IMR-90 (cell line): ENCODE data around the gene RGS14. TPM values are rescaled to one million over a fixed set of nuclear protein-coding genes. Genes with fewer than 3 reads are reported as not detected.
"Not testable (repeated sequence)": the region's sequence is repeated elsewhere in the genome, so short reads cannot be mapped to it uniquely, and the experiment has no call there.

Experiments used
- ATAC-seq: fragments of 200-7000 bp; cut with Tn5 transposase; 2 replicates; pipeline ENCODE4 v1.9.1; 2020; ENCODE audit warnings: low read depth, mild to moderate bottlenecking, moderate library complexity
- BruUV-seq: library from RNA; stranded (reverse); fragments of 400-500 nt; replicated peaks from 2 replicates; lab custom pipeline; 2021; lab: Mats Ljungman, UMichigan
- CTCF ChIA-PET: fragments of 300-600 bp; formaldehyde crosslinking; extraction: SDS; loops from one replicate; lab custom pipeline; 2021; ENCODE audit warnings: antibody characterized with exemption; lab: Yijun Ruan, JAX
- POLR2A ChIA-PET: fragments of 300-600 bp; sonication (Branson Sonifier 250); formaldehyde crosslinking; loops from one replicate; lab custom pipeline; 2022; ENCODE audit warnings: antibody characterized with exemption; ENCODE audit not compliant: unreplicated experiment; lab: Charles Lee
- DNase-seq: peaks from one replicate; pipeline ENCODE4 v3.0.0; 2013
- H2AFZ ChIP-seq: replicated peaks from 2 replicates; pipeline ENCODE3; 2013; ENCODE audit warnings: low read length, mild to moderate bottlenecking; ENCODE audit not compliant: poor library complexity
- H2AK5ac ChIP-seq: 2 replicates; pipeline ENCODE4 v1.6.1; 2013; ENCODE audit warnings: low read depth, low read length, inconsistent platforms
- H2AK9ac ChIP-seq: replicated peaks from 2 replicates; pipeline ENCODE3; 2013; ENCODE audit warnings: mild to moderate bottlenecking, low read depth, low read length, moderate library complexity; ENCODE audit not compliant: poor library complexity
- H2BK120ac ChIP-seq: 2 replicates; pipeline ENCODE4 v1.6.1; 2013; ENCODE audit warnings: low read depth, low read length, inconsistent platforms
- H2BK15ac ChIP-seq: 3 replicates; pipeline ENCODE4 v1.6.1; 2013; ENCODE audit warnings: low read depth, low read length, inconsistent platforms
- H2BK20ac ChIP-seq: 2 replicates; pipeline ENCODE4 v1.6.1; 2013; ENCODE audit warnings: low read depth, mild to moderate bottlenecking, inconsistent platforms, low read length, moderate library complexity
- H2BK5ac ChIP-seq: 2 replicates; pipeline ENCODE4 v1.6.1; 2013; ENCODE audit warnings: mild to moderate bottlenecking, low read depth, low read length, inconsistent platforms; ENCODE audit not compliant: poor library complexity, severe bottlenecking
- H3K14ac ChIP-seq: replicated peaks from 2 replicates; pipeline ENCODE4 v1.6.1; 2013; ENCODE audit warnings: low read depth, low read length, inconsistent platforms
- H3K18ac ChIP-seq: 2 replicates; pipeline ENCODE4 v1.6.1; 2013; ENCODE audit warnings: low read depth, low read length, control low read depth
- H3K23ac ChIP-seq: 2 replicates; pipeline ENCODE4 v1.6.1; 2013; ENCODE audit warnings: low read depth, low read length, inconsistent platforms
- H3K27ac ChIP-seq: 2 replicates; pipeline ENCODE4 v1.5.1; 2013; ENCODE audit warnings: mild to moderate bottlenecking, control low read depth, low read length; ENCODE audit not compliant: insufficient read depth
- H3K27me3 ChIP-seq: 2 replicates; pipeline ENCODE4 v1.6.1; 2013; ENCODE audit warnings: low read length; ENCODE audit not compliant: control insufficient read depth, insufficient read depth
- H3K36me3 ChIP-seq: 2 replicates; pipeline ENCODE4 v1.6.1; 2013; ENCODE audit warnings: low read length, mixed read lengths; ENCODE audit not compliant: control insufficient read depth, insufficient read depth
- H3K4ac ChIP-seq: 2 replicates; pipeline ENCODE4 v1.6.1; 2013; ENCODE audit warnings: low read depth, low read length, inconsistent platforms
- H3K4me1 ChIP-seq: 2 replicates; pipeline ENCODE4 v1.6.1; 2013; ENCODE audit warnings: low read length, mixed read lengths; ENCODE audit not compliant: control insufficient read depth, insufficient read depth
- H3K4me2 ChIP-seq: 2 replicates; pipeline ENCODE4 v1.6.1; 2013; ENCODE audit warnings: low read depth, mild to moderate bottlenecking, control low read depth, low read length, moderate library complexity
- H3K4me3 ChIP-seq: 2 replicates; pipeline ENCODE4 v1.5.1; 2013; ENCODE audit warnings: low read depth, mild to moderate bottlenecking, control low read depth, low read length, moderate library complexity; ENCODE audit not compliant: insufficient read depth
- H3K56ac ChIP-seq: 2 replicates; pipeline ENCODE4 v1.6.1; 2013; ENCODE audit warnings: low read length, inconsistent platforms; ENCODE audit not compliant: insufficient read depth; ENCODE audit errors: extremely low read depth
- H3K79me1 ChIP-seq, 2 experiments: 2 replicates each; pipeline ENCODE4 v1.6.1; 2013; ENCODE audit warnings: low read length in 2 of 2, inconsistent platforms in 1 of 2, low read depth in 1 of 2
- H3K9ac ChIP-seq: 2 replicates; pipeline ENCODE4 v1.6.1; 2013; ENCODE audit warnings: low read depth, low read length, control low read depth
- H3K9me1 ChIP-seq: 2 replicates; pipeline ENCODE4 v1.6.1; 2013; ENCODE audit warnings: low read length, inconsistent platforms; ENCODE audit not compliant: insufficient read depth
- H3K9me3 ChIP-seq: 2 replicates; pipeline ENCODE4 v1.6.1; 2013; ENCODE audit warnings: low read length; ENCODE audit not compliant: control insufficient read depth, insufficient read depth
- H4K20me1 ChIP-seq: 2 replicates; pipeline ENCODE4 v1.6.1; 2013; ENCODE audit warnings: low read length, inconsistent platforms; ENCODE audit not compliant: insufficient read depth
- H4K5ac ChIP-seq: 2 replicates; pipeline ENCODE4 v1.6.1; 2013; ENCODE audit warnings: mild to moderate bottlenecking, low read depth, low read length, control low read depth
- H4K8ac ChIP-seq, 2 experiments: 2 replicates each; pipeline ENCODE4 v1.6.1; 2013; ENCODE audit warnings: low read depth in 2 of 2, low read length in 2 of 2, control low read depth in 1 of 2, inconsistent platforms in 1 of 2
- H4K91ac ChIP-seq: 2 replicates; pipeline ENCODE4 v1.6.1; 2013; ENCODE audit warnings: low read depth, low read length, inconsistent platforms; ENCODE audit not compliant: insufficient read depth
- WGBS, 2 experiments: methylation state at CpG; one replicate each; pipeline versions ENCODE4 v1.1.5 to v1.1.7; 2013; ENCODE audit warnings: missing lambda C conversion rate in 2 of 2; ENCODE audit not compliant: insufficient read length in 1 of 2; ENCODE audit errors: extremely low coverage in 2 of 2; 5-methylcytosine and 5-hydroxymethylcytosine counted together
- dilution Hi-C: fragments of 300-500 bp; cut with HindIII; formaldehyde crosslinking; loops from one replicate; pipeline ENCODE4 v1.14.3; 2018; ENCODE audit warnings: low sequenced_read_pairs; ENCODE audit not compliant: unreplicated experiment
- in situ Hi-C: fragments of 300-500 bp; cut with MboI; formaldehyde crosslinking; loops from 3 replicates; pipeline ENCODE4 v1.14.3; 2019; ENCODE audit warnings: low sequenced_read_pairs, inconsistent platforms, mixed read lengths
- intact Hi-C: fragments of 100-400 bp; cut with micrococcal nuclease; formaldehyde crosslinking; loops from 2 replicates; pipeline ENCODE4 v1.10.0; 2022
- polyA plus RNA-seq, 3 experiments: library from polyadenylated mRNA; depleted of rRNA; stranded (reverse); fragments of >200 nt; gene quantifications; 2 replicates each; pipeline ENCODE4 v1.2.3, GENCODE V29; 2012; ENCODE audit warnings: low replicate concordance in 1 of 3
- total RNA-seq: library from RNA; depleted of rRNA; stranded (reverse); fragments of >200 nt; gene quantifications from 2 replicates; pipeline ENCODE4 v1.2.3, GENCODE V29; 2012

RGS14 gene
- total and polyA plus RNA-seq, 2 of the 4 experiments (the other 2 are of a cell fraction) = 1.1 to 6.5 TPM

DNA sequence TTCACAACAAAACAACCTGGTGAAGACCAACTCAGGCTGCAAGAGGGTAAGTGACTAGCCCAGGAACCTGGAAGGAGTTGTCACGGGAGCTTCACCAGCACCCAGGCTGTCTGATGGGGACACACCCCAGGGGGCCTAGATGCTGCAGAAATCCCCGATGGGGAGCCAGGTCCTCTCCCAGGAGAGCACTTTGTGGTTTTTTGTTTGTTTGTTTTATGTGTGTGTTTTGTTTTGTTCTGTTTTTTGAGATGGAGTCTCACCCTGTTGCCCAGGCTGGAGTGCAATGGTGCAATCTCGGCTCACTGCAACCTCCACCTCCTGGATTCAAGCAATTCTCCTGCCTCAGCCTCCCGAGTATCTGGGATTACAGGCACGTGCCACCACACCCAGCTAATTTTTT is 17.8 kb downstream of the RGS14 start:
- intact Hi-C loops, BruUV-seq: not testable (repeated sequence)

More for the DNA sequence above, 17.8 kb downstream of the RGS14 start:
- H3K36me3 ChIP-seq, H2BK15ac ChIP-seq, H3K27me3 ChIP-seq, dilution Hi-C loops, H3K56ac ChIP-seq, H2AK5ac ChIP-seq, H3K9me3 ChIP-seq, DNase-seq, H3K27ac ChIP-seq, H3K9me1 ChIP-seq, in situ Hi-C loops, H2BK20ac ChIP-seq, H2AK9ac ChIP-seq, H4K8ac ChIP-seq, H3K14ac ChIP-seq, H3K4me1 ChIP-seq, H3K18ac ChIP-seq, H4K91ac ChIP-seq, H2BK5ac ChIP-seq, H2AFZ ChIP-seq, H4K20me1 ChIP-seq, H4K5ac ChIP-seq, H3K4me2 ChIP-seq, H2BK120ac ChIP-seq, H3K23ac ChIP-seq, H3K4ac ChIP-seq, ATAC-seq, H3K79me1 ChIP-seq, H3K4me3 ChIP-seq, POLR2A ChIA-PET, H3K9ac ChIP-seq: not testable (repeated sequence)
- CTCF ChIA-PET = interaction anchor here (0.6 kb wide), 1 partner anchor 9 kb away, joined by 4 read pairs; no protein-coding TSS in a partner anchor
- WGBS, 2 experiments = no CpG with 5 or more reads among the region's 5 CpGs
